ENCODE measurements around the gene SDHAF2. TPM values are rescaled to one million over a fixed set of nuclear protein-coding genes. Genes with fewer than 3 reads are reported as not detected.

Gene SDHAF2
- total RNA-seq: 15.8 and 40.2 TPM in 2 replicates

DNA sequence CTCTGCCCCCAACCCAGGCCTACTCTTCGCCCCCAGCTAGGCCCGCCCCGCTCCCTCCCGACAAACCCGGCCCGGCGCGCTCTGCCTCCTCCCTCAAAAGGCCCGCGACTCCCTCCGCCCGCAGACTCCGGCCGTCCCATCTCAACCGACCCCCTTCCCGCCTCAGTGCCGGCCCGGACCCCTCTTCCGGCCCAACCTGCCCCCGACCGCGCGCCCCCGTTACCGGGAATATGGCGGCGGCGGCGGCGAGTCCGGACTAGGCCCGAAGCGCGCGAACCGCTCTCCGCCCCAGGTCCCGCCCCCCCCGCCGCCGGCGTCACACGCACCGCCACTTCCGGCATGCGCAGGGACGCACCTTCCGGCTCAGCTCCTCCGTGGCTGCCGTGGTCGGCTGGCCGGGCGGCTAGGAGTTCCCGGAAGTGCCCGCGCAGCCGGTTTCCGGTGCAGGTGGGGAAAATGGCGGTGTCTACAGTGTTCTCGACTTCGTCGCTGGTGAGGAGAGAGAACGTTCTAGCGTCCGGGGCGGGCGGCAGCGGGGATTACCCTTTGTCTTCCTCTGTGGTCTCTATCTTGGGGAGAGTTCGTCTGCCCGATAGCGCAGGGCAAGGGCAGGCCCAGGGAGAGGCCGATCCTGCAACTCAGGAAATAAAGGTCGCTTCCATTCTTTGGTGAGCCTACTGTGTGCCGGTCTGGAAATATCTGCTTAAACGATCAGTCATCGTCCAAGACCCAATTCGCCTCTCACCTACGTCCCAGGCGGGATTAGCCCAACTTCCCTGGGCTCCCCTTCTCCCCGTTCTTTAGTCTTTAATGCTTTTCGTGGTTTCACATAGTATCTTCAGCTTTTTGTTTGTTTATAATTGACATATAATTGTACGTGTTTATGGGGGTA lies at the start of gene SDHAF2, which contains the start of gene CPSF7:
TSS of gene SDHAF2 (plus strand) at position 434 of the 892 bp plus-strand sequence. CDS start at position 457, 23 bp downstream.
TSS of gene CPSF7 (minus strand) at position 285 of the 892 bp plus-strand sequence. CDS start 740 bp downstream, outside the sequence.

Other genes starting within 250 kb of the SDHAF2 start
- not detected in 2 replicates for gene PGA3, start 226.6 kb upstream of the SDHAF2 start, total RNA-seq
- gene PGA4, start 207.8 kb upstream of the SDHAF2 start, total RNA-seq: not detected in 2 replicates
- not detected in 2 replicates for gene PGA5, start 188.9 kb upstream of the SDHAF2 start, total RNA-seq
- under 0.01 and 0.24 TPM in 2 replicates for gene VWCE, start 134.8 kb upstream of the SDHAF2 start, total RNA-seq
- 231 and 235 TPM in 2 replicates for gene DDB1, start 97.0 kb upstream of the SDHAF2 start, total RNA-seq
- 20.0 and 22.2 TPM in 2 replicates for gene TKFC, start 96.9 kb upstream of the SDHAF2 start, total RNA-seq
- gene CYB561A3, start 68.2 kb upstream of the SDHAF2 start, total RNA-seq: 55.0 and 66.7 TPM in 2 replicates
- gene TMEM138, start 67.8 kb upstream of the SDHAF2 start, total RNA-seq: 12.8 and 16.8 TPM in 2 replicates
- gene TMEM216, start 37.5 kb upstream of the SDHAF2 start, total RNA-seq: 5.5 and 16.6 TPM in 2 replicates
- gene CPSF7, start 149 bp upstream of the SDHAF2 start, total RNA-seq: 10.9 and 13.3 TPM in 2 replicates
- gene LRRC10B, start 78.6 kb downstream of the SDHAF2 start, total RNA-seq: not detected in 2 replicates
- gene SYT7, start 151.0 kb downstream of the SDHAF2 start, total RNA-seq: 13.4 and 17.6 TPM in 2 replicates